ENCODE results near the gene CADPS. TPM values are rescaled to one million over a fixed set of nuclear protein-coding genes. Genes with fewer than 3 reads are reported as not detected.

Gene CADPS
- total and polyA plus RNA-seq, 9 of the 15 experiments (the other 6 are each of a cell fraction or from before 2014, with no cell fraction given) = not detected

DNA sequence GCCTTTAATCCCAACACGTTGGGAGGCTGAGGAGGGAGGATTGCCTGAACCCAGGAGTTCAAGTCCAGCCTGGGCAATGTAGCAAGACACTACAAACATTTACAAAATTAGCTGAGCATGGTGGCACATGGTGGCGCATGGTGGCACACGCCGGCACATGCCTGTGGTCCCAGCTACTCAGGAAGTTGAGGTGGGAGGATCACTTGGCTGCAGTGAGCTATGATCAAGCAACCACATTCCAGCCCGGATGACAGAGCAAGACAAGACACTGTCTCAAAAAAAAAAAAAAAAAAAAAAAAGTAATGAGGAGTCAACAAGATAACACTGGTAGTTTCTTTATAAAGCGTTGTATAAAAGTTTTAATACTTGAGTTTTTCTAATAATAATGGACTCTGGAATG lies 511.9 kb downstream of the CADPS start (continued):
- TF ChIP-seq, protein P1, sequence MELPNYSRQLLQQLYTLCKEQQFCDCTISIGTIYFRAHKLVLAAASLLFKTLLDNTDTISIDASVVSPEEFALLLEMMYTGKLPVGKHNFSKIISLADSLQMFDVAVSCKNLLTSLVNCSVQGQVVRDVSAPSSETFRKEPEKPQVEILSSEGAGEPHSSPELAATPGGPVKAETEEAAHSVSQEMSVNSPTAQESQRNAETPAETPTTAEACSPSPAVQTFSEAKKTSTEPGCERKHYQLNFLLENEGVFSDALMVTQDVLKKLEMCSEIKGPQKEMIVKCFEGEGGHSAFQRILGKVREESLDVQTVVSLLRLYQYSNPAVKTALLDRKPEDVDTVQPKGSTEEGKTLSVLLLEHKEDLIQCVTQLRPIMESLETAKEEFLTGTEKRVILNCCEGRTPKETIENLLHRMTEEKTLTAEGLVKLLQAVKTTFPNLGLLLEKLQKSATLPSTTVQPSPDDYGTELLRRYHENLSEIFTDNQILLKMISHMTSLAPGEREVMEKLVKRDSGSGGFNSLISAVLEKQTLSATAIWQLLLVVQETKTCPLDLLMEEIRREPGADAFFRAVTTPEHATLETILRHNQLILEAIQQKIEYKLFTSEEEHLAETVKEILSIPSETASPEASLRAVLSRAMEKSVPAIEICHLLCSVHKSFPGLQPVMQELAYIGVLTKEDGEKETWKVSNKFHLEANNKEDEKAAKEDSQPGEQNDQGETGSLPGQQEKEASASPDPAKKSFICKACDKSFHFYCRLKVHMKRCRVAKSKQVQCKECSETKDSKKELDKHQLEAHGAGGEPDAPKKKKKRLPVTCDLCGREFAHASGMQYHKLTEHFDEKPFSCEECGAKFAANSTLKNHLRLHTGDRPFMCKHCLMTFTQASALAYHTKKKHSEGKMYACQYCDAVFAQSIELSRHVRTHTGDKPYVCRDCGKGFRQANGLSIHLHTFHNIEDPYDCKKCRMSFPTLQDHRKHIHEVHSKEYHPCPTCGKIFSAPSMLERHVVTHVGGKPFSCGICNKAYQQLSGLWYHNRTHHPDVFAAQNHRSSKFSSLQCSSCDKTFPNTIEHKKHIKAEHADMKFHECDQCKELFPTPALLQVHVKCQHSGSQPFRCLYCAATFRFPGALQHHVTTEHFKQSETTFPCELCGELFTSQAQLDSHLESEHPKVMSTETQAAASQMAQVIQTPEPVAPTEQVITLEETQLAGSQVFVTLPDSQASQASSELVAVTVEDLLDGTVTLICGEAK (IDR thresholded peaks at IDR 0.05) = no peak
- TF ChIP-seq, protein P1 (CRISPR knock-in tag; IDR thresholded peaks at IDR 0.05) = no peak
- TF ChIP-seq ILK (tag; IDR thresholded peaks at IDR 0.05; ENCODE audit: borderline replicate concordance, low read depth) (no peak), HDGF (IDR thresholded peaks at IDR 0.05) (no peak), ZNF586 (CRISPR knock-in tag; conservative IDR thresholded peaks at IDR 0.05) (no peak), CSDE1 (IDR thresholded peaks at IDR 0.05) (no peak), HEY1 (CRISPR knock-in tag; IDR thresholded peaks at IDR 0.05; ENCODE audit: borderline replicate concordance) (no peak), ZNF175 (CRISPR knock-in tag; IDR thresholded peaks at IDR 0.05; ENCODE audit: low read depth) (no peak), ZNF699 (CRISPR knock-in tag; IDR thresholded peaks at IDR 0.05; ENCODE audit: insufficient replicate concordance) (no peak)
- TF ChIP-seq, protein P2, sequence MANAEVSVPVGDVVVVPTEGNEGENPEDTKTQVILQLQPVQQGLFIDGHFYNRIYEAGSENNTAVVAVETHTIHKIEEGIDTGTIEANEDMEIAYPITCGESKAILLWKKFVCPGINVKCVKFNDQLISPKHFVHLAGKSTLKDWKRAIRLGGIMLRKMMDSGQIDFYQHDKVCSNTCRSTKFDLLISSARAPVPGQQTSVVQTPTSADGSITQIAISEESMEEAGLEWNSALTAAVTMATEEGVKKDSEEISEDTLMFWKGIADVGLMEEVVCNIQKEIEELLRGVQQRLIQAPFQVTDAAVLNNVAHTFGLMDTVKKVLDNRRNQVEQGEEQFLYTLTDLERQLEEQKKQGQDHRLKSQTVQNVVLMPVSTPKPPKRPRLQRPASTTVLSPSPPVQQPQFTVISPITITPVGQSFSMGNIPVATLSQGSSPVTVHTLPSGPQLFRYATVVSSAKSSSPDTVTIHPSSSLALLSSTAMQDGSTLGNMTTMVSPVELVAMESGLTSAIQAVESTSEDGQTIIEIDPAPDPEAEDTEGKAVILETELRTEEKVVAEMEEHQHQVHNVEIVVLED (CRISPR knock-in tag; IDR thresholded peaks at IDR 0.05) = no peak

Measured in K562 (cell line).